Endothelial cell of umbilical vein (primary cell): ENCODE results near the gene PGAP6. TPM values are rescaled to one million over a fixed set of nuclear protein-coding genes. Genes with fewer than 3 reads are reported as not detected.
A peak's percentile ranks its signal among the peaks of the same experiment; 100 is the strongest.

ENCODE experiments used
- BruUV-seq: library from RNA; stranded (reverse); fragments of 400-500 nt; replicated peaks from 2 replicates; lab custom pipeline; 2021; lab: Mats Ljungman, UMichigan
- CTCF ChIA-PET: fragments of 300-600, 350-600 bp; sonication (Branson Sonifier 250); formaldehyde crosslinking; loops from one replicate; lab custom pipeline; 2021; ENCODE audit warnings: antibody characterized with exemption, inconsistent platforms; lab: Charles Lee
- POLR2A ChIA-PET: fragments of 300-600, 350-600 bp; sonication (Branson Sonifier 250); formaldehyde crosslinking; loops from one replicate; lab custom pipeline; 2021; ENCODE audit warnings: antibody characterized with exemption, inconsistent platforms; lab: Charles Lee
- DNase-seq: peaks from one replicate; pipeline ENCODE4 v3.0.0-alpha.2; 2011; ENCODE audit warnings: low read depth, low spot score
- FAIRE-seq: peaks from 2 replicates; lab custom pipeline; 2011; peaks lifted over from hg19 to GRCh38; lab: Jason Lieb, UNC
- H2AFZ ChIP-seq: 2 replicates; pipeline ENCODE4 v1.6.0; 2012; ENCODE audit warnings: low read depth, low read length, control low read depth, inconsistent platforms
- H3K27ac ChIP-seq: 2 replicates; pipeline ENCODE4 v1.5.1; 2011; ENCODE audit warnings: low read depth, mild to moderate bottlenecking, control low read depth, low read length, moderate library complexity; ENCODE audit not compliant: insufficient read depth
- H3K27me3 ChIP-seq, 2 experiments: 2 replicates each; pipeline versions ENCODE4 v1.6.0 to v1.6.1; 2011; ENCODE audit warnings: low read length in 2 of 2, mixed read lengths in 1 of 2; ENCODE audit not compliant: control insufficient read depth in 2 of 2, insufficient read depth in 2 of 2
- H3K36me3 ChIP-seq, 2 experiments: 2 replicates in 1 of 2; 3 replicates in 1 of 2; pipeline ENCODE4 v1.5.1; 2011; ENCODE audit warnings: low read length in 2 of 2, mild to moderate bottlenecking in 1 of 2, moderate library complexity in 1 of 2; ENCODE audit not compliant: control insufficient read depth in 2 of 2, insufficient read depth in 2 of 2; ENCODE audit errors: extremely low read depth in 1 of 2
- H3K4me1 ChIP-seq: 3 replicates; pipeline ENCODE4 v1.5.1; 2011; ENCODE audit warnings: mild to moderate bottlenecking, low read length; ENCODE audit not compliant: control insufficient read depth, insufficient read depth; ENCODE audit errors: extremely low read depth
- H3K4me2 ChIP-seq: 2 replicates; pipeline ENCODE4 v1.6.1; 2011; ENCODE audit warnings: low read length, control low read depth, mixed read lengths; ENCODE audit not compliant: insufficient read depth
- H3K4me3 ChIP-seq, 3 experiments: fragments of 200-600 bp in 1 of 3; sonication (generic), shearing (Covaris generic) in 1 of 3; replicated peaks in 1 of 3; 2 replicates each; pipeline ENCODE4 v1.5.1; 2011 to 2016; ENCODE audit warnings: control low read depth in 3 of 3, low read length in 3 of 3, mild to moderate bottlenecking in 2 of 3, inconsistent platforms in 1 of 3, low read depth in 1 of 3, moderate library complexity in 1 of 3; ENCODE audit not compliant: insufficient read depth in 1 of 3
- H3K79me2 ChIP-seq: 2 replicates; pipeline ENCODE4 v1.6.0; 2012; ENCODE audit warnings: low read length, inconsistent platforms; ENCODE audit not compliant: control insufficient read depth, insufficient read depth
- H3K9ac ChIP-seq: replicated peaks from 2 replicates; pipeline ENCODE3; 2011; ENCODE audit warnings: low read length, control low read depth; ENCODE audit not compliant: insufficient read depth; ENCODE audit errors: extremely low read depth
- H3K9me1 ChIP-seq: replicated peaks from 3 replicates; pipeline ENCODE4 v1.6.0; 2011; ENCODE audit warnings: mild to moderate bottlenecking, low read length; ENCODE audit not compliant: control insufficient read depth, insufficient read depth; ENCODE audit errors: extremely low read depth
- H3K9me3 ChIP-seq: replicated peaks from 2 replicates; pipeline ENCODE4 v1.5.1; 2012; ENCODE audit warnings: low read length, inconsistent platforms; ENCODE audit not compliant: control insufficient read depth, insufficient read depth
- H4K20me1 ChIP-seq: replicated peaks from 2 replicates; pipeline ENCODE3; 2011; ENCODE audit warnings: mild to moderate bottlenecking, low read length; ENCODE audit not compliant: control insufficient read depth, insufficient read depth; ENCODE audit errors: extremely low read depth
- CTCF ChIP-seq, 2 donors: IDR thresholded peaks; 1 replicate in 1 of 2; 2 replicates in 1 of 2; pipeline ENCODE4 v1.5.1; 2011; ENCODE audit warnings: low read length in 2 of 2, mild to moderate bottlenecking in 2 of 2, moderate library complexity in 2 of 2, control low read depth in 1 of 2, inconsistent platforms in 1 of 2, low read depth in 1 of 2; ENCODE audit not compliant: insufficient read depth in 1 of 2; ENCODE audit errors: extremely low read depth in 1 of 2
- EZH2 ChIP-seq: IDR thresholded peaks from 2 replicates; pipeline ENCODE4 v1.6.1; 2012; ENCODE audit warnings: borderline replicate concordance, low read depth, mild to moderate bottlenecking, moderate library complexity, low read length, inconsistent platforms; ENCODE audit not compliant: severe bottlenecking
- FOS ChIP-seq: IDR thresholded peaks from 2 replicates; pipeline ENCODE4 v1.6.1; 2011; ENCODE audit warnings: mild to moderate bottlenecking, low read length, moderate library complexity, borderline replicate concordance; ENCODE audit not compliant: insufficient read depth
- GATA2 ChIP-seq: IDR thresholded peaks from 2 replicates; pipeline ENCODE4 v1.7.0; 2011; ENCODE audit warnings: low read depth, mild to moderate bottlenecking, moderate library complexity, mixed read lengths, low read length; ENCODE audit not compliant: insufficient read length, insufficient read depth
- JUN ChIP-seq: IDR thresholded peaks from 2 replicates; pipeline ENCODE4 v1.6.1; 2011; ENCODE audit warnings: borderline replicate concordance, low read depth; ENCODE audit not compliant: insufficient read length, insufficient read depth
- MAX ChIP-seq: IDR thresholded peaks from 2 replicates; pipeline ENCODE4 v1.6.1; 2011; ENCODE audit not compliant: insufficient read depth, insufficient read length
- MYC ChIP-seq: IDR thresholded peaks from one replicate; pipeline ENCODE4 v1.6.1; 2011; ENCODE audit warnings: mild to moderate bottlenecking, low read depth, low read length
- POLR2A ChIP-seq: IDR thresholded peaks from 2 replicates; pipeline ENCODE4 v1.6.1; 2012; ENCODE audit warnings: low read depth, mild to moderate bottlenecking, control low read depth, low read length
- POLR2AphosphoS5 ChIP-seq: IDR thresholded peaks from 2 replicates; pipeline ENCODE4 v1.6.1; 2012; ENCODE audit warnings: low read depth, mild to moderate bottlenecking, control low read depth, low read length, moderate library complexity; ENCODE audit not compliant: insufficient read depth
- dilution Hi-C: fragments of 300-500 bp; cut with MboI; formaldehyde crosslinking; loops from one replicate; pipeline ENCODE4 v1.15.0; 2019; ENCODE audit warnings: low sequenced_read_pairs; ENCODE audit not compliant: extremely low pct_ligation_motif_present
- intact Hi-C: fragments of 100-400 bp; cut with micrococcal nuclease; formaldehyde crosslinking; loops from one replicate; pipeline ENCODE4 v1.10.0; 2022
- polyA plus RNA-seq, 4 experiments: library from polyadenylated mRNA; depleted of rRNA in 3 of 4; stranded (reverse) in 3 of 4; unstranded in 1 of 4; fragments of >200 nt; gene quantifications; 2 replicates each; pipeline versions ENCODE4 v1.2.1 to v1.2.3, GENCODE V29; 2011 to 2012; ENCODE audit warnings: missing spikeins in 1 of 4
- total RNA-seq: library from RNA; stranded (reverse); gene quantifications from 2 replicates; pipeline ENCODE4 v1.2.3, GENCODE V29; 2021

Gene PGAP6
- total and polyA plus RNA-seq, 2 donors (not counting 3 experiments of a cell fraction or from before 2014, with no cell fraction given) = 89.8 to 365 TPM

- Histone ChIP-seq H3K27ac (peak overlapping the region; percentile 94), H3K36me3 (no peaks in the 10 kb centered on the region), H4K20me1 (peaks cover 6% of the 10 kb centered on the region), H3K9me3 (no peaks in the 10 kb centered on the region), H3K27me3 (no peaks in the 10 kb centered on the region), H3K4me3 (peak overlapping the region; percentile 40 to 81 (median 77)), H3K79me2 (peaks cover 49% of the 10 kb centered on the region), H2AFZ (no peak overlapping the region), H3K9ac (peak overlapping the region; percentile 50), H3K4me2 (peak overlapping the region; percentile 96), H3K4me1 (peaks cover 27% of the 10 kb centered on the region), H3K9me1 (no peaks in the 10 kb centered on the region)
- intact Hi-C loops = loop anchor here (5.0 kb wide), 2 partner anchors 51 to 71 kb away; no protein-coding TSS in a partner anchor
- TF ChIP-seq GATA2 (no peak), EZH2 (no peak), POLR2AphosphoS5 (no peak), FOS (no peak), CTCF (IDR thresholded peaks at IDR 0.05; ENCODE audit: extremely low read depth in 1 of 2, insufficient read depth in 1 of 2, low read depth in 1 of 2, low read length in 2 of 2) (no peak), MYC (no peak), JUN (no peak), POLR2A (no peak), MAX (no peak)
- no TSS peak for BruUV-seq
- CTCF ChIA-PET = interaction anchor here (1.1 to 3.6 kb wide), 3 partner anchors 61 to 151 kb away, joined by 3 to 19 read pairs (median 5); no protein-coding TSS in a partner anchor
- dilution Hi-C loops = no loop called here
- POLR2A ChIA-PET = no interaction called here
- DNase-seq = peak; percentile 16
- no peak for FAIRE-seq
Measured at GRCh38 chr16:426115-426905, 44.5 kb upstream of the PGAP6 start.
